ENCODE results near the gene SNED1. TPM values are rescaled to one million over a fixed set of nuclear protein-coding genes. Genes with fewer than 3 reads are reported as not detected.

The SNED1 gene
- polyA plus RNA-seq, 1 donor (not counting 4 experiments of a cell fraction or from before 2014, with no cell fraction given) = 0.12 TPM

- Histone ChIP-seq H3K9me3 (ENCODE audit: control insufficient read depth, low read depth, low read length) (no peaks in the 10 kb centered on the region), H3K4me1 (ENCODE audit: control insufficient read depth, extremely low read depth, insufficient read depth, low read length) (no peaks in the 10 kb centered on the region), H3K4me3 (ENCODE audit: control insufficient read depth in 2 of 3, extremely low read depth in 1 of 3, insufficient read depth in 2 of 3, low read depth in 1 of 3, low read length in 3 of 3) (no peak overlapping the region), H3K9ac (ENCODE audit: control insufficient read depth, extremely low read depth, insufficient read depth, low read length) (no peak overlapping the region), H3K9me1 (ENCODE audit: control insufficient read depth, extremely low read depth, insufficient read depth, low read length) (no peaks in the 10 kb centered on the region), H2AFZ (ENCODE audit: control insufficient read depth, low read length) (no peak overlapping the region), H4K20me1 (ENCODE audit: control insufficient read depth, extremely low read depth, insufficient read depth, low read length) (no peaks in the 10 kb centered on the region), H3K36me3 (ENCODE audit: control insufficient read depth in 2 of 2, extremely low read depth in 1 of 2, insufficient read depth in 2 of 2, low read length in 2 of 2) (no peaks in the 10 kb centered on the region), H3K79me2 (ENCODE audit: control insufficient read depth, insufficient read depth, low read length) (no peaks in the 10 kb centered on the region), H3K4me2 (ENCODE audit: control insufficient read depth, extremely low read depth, insufficient read depth, low read depth, low read length) (no peak overlapping the region), H3K27ac (ENCODE audit: control insufficient read depth, insufficient read depth, low read length) (no peak overlapping the region), H3K27me3 (ENCODE audit: control insufficient read depth, extremely low read depth, insufficient read depth, low read length) (peaks cover 30% of the 10 kb centered on the region)
- no peak for DNase-seq (ENCODE audit: low read depth, low spot score)
- no peak for FAIRE-seq
- TF ChIP-seq EZH2 (IDR thresholded peaks at IDR 0.05; ENCODE audit: low read length) (no peak), CTCF (optimal IDR thresholded peaks at IDR 0.05 in 1 of 3, IDR thresholded peaks at IDR 0.05 in 1 of 3, conservative IDR thresholded peaks at IDR 0.05 in 1 of 3; ENCODE audit: extremely low read depth in 1 of 3, insufficient read depth in 2 of 3, low read length in 3 of 3) (no peak)
- dilution Hi-C loops (cut with MboI; ENCODE audit: extremely low pct_ligation_motif_present, low sequenced_read_pairs) = no loop called here
Measured at GRCh38 chr2:240959214-240959940, 39.0 kb upstream of the SNED1 start.

GRCh38 chr2:240959941-240960308 is 38.5 kb upstream of the SNED1 start:
- Histone ChIP-seq H3K79me2 (ENCODE audit: control insufficient read depth, insufficient read depth, low read length) (no peaks in the 10 kb centered on the region), H3K4me3 (ENCODE audit: control insufficient read depth in 2 of 3, extremely low read depth in 1 of 3, insufficient read depth in 2 of 3, low read depth in 1 of 3, low read length in 3 of 3) (no peak overlapping the region), H3K4me1 (ENCODE audit: control insufficient read depth, extremely low read depth, insufficient read depth, low read length) (no peaks in the 10 kb centered on the region), H3K9ac (ENCODE audit: control insufficient read depth, extremely low read depth, insufficient read depth, low read length) (no peak overlapping the region), H3K36me3 (ENCODE audit: control insufficient read depth in 2 of 2, extremely low read depth in 1 of 2, insufficient read depth in 2 of 2, low read length in 2 of 2) (no peaks in the 10 kb centered on the region), H3K9me3 (ENCODE audit: control insufficient read depth, low read depth, low read length) (no peaks in the 10 kb centered on the region), H3K9me1 (ENCODE audit: control insufficient read depth, extremely low read depth, insufficient read depth, low read length) (no peaks in the 10 kb centered on the region), H3K27ac (ENCODE audit: control insufficient read depth, insufficient read depth, low read length) (no peak overlapping the region), H3K4me2 (ENCODE audit: control insufficient read depth, extremely low read depth, insufficient read depth, low read depth, low read length) (no peak overlapping the region), H2AFZ (ENCODE audit: control insufficient read depth, low read length) (no peak overlapping the region), H4K20me1 (ENCODE audit: control insufficient read depth, extremely low read depth, insufficient read depth, low read length) (no peaks in the 10 kb centered on the region), H3K27me3 (ENCODE audit: control insufficient read depth, extremely low read depth, insufficient read depth, low read length) (peaks cover 25% of the 10 kb centered on the region)
- no peak for DNase-seq (ENCODE audit: low read depth, low spot score)
- no peak for FAIRE-seq
- TF ChIP-seq EZH2 (IDR thresholded peaks at IDR 0.05; ENCODE audit: low read length) = no peak
- dilution Hi-C loops (cut with MboI; ENCODE audit: extremely low pct_ligation_motif_present, low sequenced_read_pairs) = no loop called here
